Hindlimb muscle (tissue), 1 donor: Measurements from ENCODE around the gene PFN4. TPM values are rescaled to one million over a fixed set of nuclear protein-coding genes. Genes with fewer than 3 reads are reported as not detected.
"Not testable (repeated sequence)": the region's sequence is repeated elsewhere in the genome, so short reads cannot be mapped to it uniquely, and the experiment has no call there.

ENCODE experiments used
- DNase-seq: peaks from one replicate; pipeline ENCODE4 v3.0.0-alpha.2; 2013
- polyA plus RNA-seq: library from polyadenylated mRNA; unstranded; fragments of 120-200 nt; gene quantifications from one replicate; pipeline ENCODE4 v1.2.1, GENCODE V29; 2013; ENCODE audit not compliant: insufficient read length

The PFN4 gene
- polyA plus RNA-seq, 1 donor: 1.7 TPM

GRCh38 chr2:24110660-24111303 lies 12.4 kb downstream of the PFN4 start:
- DNase-seq: no peak

DNA sequence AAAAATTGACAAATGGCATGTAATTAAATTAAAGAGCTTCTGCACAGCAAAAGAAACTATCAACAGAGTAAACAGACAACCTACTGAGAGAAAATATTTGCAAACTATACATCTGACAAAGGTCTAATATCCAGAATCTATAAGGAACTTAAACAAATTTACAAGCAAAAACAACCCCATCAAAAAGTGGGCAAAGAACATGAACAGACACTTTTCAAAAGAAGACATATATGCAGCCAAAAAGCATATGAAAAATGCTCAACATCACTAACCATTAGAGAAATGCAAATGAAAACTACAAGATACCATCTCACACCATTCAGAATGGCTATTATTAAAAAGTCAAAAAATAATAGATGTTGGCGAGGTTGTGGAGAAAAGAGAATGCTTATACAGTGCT lies 13.7 kb downstream of the PFN4 start:
- not testable (repeated sequence) for DNase-seq

GRCh38 chr2:24107336-24107735 lies 15.8 kb downstream of the PFN4 start:
- DNase-seq: no peak

- no peak for DNase-seq
Measured at GRCh38 chr2:24106786-24107185, 16.3 kb downstream of the PFN4 start.

GRCh38 chr2:24105816-24106215 lies 17.3 kb downstream of the PFN4 start:
- DNase-seq: no peak

- no peak for DNase-seq
Measured at GRCh38 chr2:24104906-24105305, 18.2 kb downstream of the PFN4 start.

DNA sequence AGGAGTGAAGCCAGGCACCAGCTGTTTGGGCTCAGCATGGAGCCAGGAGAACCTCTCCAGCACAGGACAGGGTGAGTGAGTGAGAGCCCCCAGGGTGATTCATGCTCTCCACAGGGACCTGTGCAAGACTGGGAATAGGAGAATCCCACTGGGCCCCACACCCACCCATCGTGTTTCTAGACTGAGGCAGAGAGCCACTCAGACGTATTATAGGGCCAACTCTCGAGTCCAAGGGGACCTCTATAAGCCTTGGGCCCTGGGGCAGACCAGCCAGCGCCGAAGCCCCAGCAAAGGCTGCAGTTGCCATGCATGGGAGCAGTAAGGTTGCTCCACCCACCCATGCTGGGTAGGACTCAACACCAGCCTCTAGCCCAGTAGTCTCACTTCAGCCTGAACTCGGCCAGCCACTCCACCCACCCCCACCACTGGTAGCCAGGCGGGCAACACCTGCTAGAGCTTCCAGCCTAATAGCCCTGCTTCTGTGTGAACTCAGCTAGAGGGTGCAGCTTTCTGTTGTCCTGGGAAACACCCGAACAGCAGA lies 19.0 kb downstream of the PFN4 start:
- DNase-seq: no peak

DNA sequence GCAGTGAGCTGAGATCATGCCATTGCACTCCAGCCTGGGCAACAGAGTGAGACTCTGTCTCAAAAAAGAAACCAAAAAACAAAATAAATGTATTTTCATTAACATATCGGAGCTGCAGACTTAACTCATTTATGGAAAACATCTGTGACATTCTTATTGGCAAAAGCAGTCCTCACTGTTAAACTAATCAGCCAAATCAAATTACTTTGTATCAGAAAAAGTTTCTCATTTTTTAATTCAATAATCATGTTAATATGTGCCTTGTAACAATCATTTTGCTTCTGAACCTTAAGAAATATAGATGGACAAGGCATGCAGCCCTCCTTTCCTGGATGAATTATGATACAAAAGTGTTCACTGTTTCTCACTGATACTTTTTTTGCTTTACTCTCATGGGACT lies 20.5 kb downstream of the PFN4 start:
- DNase-seq: no peak

GRCh38 chr2:24101992-24102391 lies 21.1 kb downstream of the PFN4 start:
- no peak for DNase-seq

DNA sequence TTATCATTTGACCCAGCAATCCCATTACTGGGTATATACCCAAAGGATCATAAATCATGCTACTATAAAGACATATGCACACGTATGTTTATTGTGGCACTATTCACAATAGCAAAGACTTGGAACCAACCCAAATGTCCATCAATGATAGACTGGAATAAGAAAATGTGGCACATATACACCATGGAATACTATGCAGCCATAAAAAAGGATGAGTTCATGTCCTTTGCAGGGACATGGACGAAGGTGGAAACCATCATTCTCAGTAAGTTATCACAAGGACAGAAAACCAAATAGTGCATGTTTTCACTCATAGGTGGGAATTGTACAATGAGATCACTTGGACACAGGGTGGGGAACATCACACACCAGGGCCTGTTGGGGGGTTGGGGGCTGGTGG lies 22.4 kb downstream of the PFN4 start:
- not testable (repeated sequence) for DNase-seq

DNA sequence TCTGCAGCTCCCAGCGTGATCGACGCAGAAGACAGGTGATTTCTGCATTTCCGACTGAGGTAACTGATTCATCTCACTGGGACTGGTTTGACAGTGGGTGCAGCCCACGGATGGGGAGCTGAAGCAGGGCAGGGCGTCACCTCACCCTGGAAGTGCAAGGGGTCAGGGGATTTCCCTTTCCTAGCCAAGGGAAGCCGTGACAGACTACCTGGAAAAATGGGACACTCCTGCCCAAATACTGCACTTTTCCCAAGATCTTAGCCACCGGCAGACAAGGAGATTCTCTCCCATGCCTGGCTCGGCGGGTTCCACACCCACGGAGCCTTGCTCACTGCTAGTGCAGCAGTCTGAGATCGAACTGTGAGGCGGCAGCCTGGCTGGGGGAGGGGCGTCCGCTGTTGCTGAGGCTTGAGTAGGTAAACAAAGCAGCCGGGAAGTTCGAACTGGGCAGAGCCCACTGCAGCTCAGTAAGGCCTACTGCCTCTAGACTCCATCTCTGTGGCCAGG lies 27.9 kb downstream of the PFN4 start:
- DNase-seq: not testable (repeated sequence)

- not testable (repeated sequence) for DNase-seq
Measured at GRCh38 chr2:24093270-24093669, 29.9 kb downstream of the PFN4 start.

GRCh38 chr2:24088821-24089359 lies 34.2 kb downstream of the PFN4 start:
- no peak for DNase-seq

DNA sequence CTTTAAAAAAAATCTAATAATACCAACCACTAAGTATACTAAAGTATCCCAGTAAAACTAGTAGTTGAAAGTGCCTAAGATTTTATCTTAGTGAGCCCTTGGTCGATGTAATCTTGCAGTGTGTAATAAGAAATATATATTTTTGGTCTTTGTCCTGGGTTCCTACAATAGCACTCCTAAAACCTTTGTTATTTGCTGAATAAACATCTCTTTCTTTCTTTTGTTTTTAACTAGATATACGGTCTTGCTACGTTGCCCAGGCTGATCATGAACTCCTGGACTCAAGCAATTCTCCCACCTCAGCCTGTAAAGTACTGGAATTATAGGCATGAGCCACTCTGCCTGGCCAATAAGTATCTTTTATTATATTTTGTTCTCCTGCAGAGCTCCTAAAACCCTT lies 36.1 kb downstream of the PFN4 start:
- no peak for DNase-seq

- no peak for DNase-seq
Measured at GRCh38 chr2:24086241-24086640, 36.9 kb downstream of the PFN4 start.

DNA sequence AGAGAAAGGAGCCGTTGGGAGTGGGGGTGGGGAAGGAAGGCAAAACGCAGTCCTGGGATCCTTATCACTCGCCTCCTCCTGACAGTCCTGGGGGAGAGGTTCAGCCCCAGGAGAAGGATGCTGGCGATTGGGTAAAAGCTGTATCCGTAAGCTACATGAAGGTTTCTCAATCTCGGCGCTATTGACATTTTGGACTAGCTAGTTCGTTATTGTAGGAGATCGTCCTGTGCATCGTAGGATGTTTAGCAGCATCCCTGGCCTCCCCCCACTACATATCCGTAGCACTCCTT lies 38.0 kb downstream of the PFN4 start:
- DNase-seq: no peak

- DNase-seq: peak; percentile 95
Measured at GRCh38 chr2:24084386-24085199, 38.5 kb downstream of the PFN4 start, which contains the start of gene TP53I3. TP53I3 (minus strand) TSS chr2:24084834; CDS start chr2:24084326, 508 bp downstream.

DNA sequence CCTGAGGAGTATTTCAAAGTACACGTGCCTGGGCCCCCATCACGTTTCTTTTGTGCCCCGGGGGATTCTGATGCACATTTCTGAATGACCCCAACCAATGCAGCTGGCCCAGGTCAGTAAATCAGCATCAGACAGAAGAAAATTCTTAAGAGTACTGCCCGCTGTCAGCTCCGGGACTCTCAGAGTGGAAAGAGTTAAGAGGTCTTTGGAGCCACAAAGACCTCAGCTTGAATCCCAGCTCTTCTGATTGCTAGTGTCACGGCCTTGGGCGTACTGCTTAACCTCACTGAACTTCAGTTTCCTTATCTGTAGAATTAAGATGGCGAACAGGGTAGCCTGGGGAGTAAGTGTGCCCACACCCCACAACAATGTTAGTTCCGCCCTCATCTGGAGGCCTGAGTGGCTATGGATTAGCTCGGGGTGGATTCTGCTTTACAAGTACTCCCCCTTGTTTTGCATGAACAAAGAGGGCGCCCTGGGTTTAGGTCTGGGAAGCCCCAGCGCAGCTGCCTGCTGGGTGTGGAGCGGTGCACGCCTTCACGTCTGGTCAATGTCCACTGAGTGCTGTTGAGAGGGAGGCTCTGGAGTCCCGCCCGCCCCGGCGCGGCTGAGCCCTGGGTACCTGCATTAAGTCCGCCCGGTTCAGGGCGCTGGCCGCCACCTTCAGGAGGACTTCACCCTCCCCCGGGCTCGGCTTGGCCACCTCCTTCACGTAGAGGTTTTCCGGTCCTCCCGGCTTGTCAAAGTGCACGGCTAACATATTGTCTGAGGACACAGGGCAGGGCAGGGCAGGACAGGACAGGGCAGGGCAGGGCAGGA lies 39.4 kb downstream of the PFN4 start:
- DNase-seq: peak; percentile 74

- DNase-seq: no peak
Measured at GRCh38 chr2:24082787-24083566, 40.2 kb downstream of the PFN4 start.

GRCh38 chr2:24080701-24081100 lies 42.4 kb downstream of the PFN4 start:
- DNase-seq: no peak

GRCh38 chr2:24077879-24078278 lies 45.3 kb downstream of the PFN4 start:
- no peak for DNase-seq

DNA sequence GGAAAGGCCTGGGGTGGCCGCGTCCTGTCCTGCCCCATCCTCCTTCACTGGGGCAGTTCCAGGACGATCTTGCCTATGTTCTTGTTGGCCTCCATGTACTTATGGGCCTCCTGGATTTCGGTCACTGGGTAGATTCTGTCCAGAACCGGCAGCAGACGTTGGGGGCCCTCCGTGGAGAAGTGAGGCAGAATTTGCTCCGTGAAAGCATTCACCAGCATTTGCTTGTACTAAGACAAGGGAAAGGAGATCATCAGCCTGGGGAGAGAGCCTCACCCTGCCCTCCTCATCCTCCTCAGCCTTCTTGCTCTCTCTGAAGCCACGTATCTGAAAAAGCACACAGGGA lies 45.6 kb downstream of the PFN4 start:
- no peak for DNase-seq
